Measurements from ENCODE around the gene ARID3A.

GRCh38 chr19:882871-883497 is 42.9 kb upstream of the ARID3A start:
- TF ChIP-seq YY1 (IDR thresholded peaks at IDR 0.05; ENCODE audit: insufficient read depth, insufficient read length) (no peak), ZNF274 (IDR thresholded peaks at IDR 0.05; ENCODE audit: low read depth, low read length) (no peak), SUZ12 (IDR thresholded peaks at IDR 0.05; ENCODE audit: extremely low read depth, insufficient read depth, insufficient read length) (no peak)
